CD1c-positive myeloid dendritic cell (primary cell): ENCODE data around the gene PHF24.
"Not testable (repeated sequence)": the region's sequence is repeated elsewhere in the genome, so short reads cannot be mapped to it uniquely, and the experiment has no call there.

ENCODE experiments used
- DNase-seq: peaks from one replicate; pipeline ENCODE4 v3.0.0-alpha.2; 2016; ENCODE audit errors: extremely low spot score

PHF24 gene

DNA sequence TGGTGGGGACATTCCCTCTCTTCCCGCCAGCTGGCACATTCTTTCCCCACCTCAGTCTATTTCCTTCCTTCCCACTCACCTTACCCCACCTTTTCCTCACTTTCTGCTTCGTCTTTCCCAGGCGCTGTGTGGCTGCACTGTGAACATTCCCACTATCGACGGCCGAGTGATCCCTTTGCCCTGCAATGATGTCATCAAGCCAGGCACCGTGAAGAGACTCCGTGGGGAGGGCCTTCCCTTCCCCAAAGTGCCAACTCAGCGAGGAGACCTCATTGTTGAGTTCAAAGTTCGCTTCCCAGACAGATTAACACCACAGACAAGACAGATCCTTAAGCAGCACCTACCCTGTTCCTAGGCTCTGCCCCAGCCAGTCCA, 38.8 kb downstream of the PHF24 start:
- DNase-seq, result no peak

DNA sequence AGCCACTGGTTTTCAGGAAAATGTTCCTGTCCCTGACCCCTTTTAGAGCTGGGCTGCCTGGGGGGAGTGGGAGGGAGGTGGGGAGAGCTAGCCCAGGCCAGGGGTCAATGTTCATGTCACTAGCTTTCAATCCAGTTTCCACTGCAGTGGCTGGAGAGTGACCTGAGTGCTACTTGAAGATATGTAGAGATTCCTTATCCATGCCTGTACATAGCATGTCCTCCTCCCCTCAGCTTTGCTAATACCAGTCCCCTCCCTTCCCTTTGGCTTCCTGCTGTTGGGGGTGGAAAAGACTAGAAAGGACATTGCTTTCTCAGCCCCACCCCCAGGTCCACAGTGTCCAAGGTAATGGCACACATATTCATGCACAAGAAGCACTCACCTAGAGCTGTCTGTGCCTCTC, 39.3 kb downstream of the PHF24 start:
- DNase-seq, result no peak

DNA sequence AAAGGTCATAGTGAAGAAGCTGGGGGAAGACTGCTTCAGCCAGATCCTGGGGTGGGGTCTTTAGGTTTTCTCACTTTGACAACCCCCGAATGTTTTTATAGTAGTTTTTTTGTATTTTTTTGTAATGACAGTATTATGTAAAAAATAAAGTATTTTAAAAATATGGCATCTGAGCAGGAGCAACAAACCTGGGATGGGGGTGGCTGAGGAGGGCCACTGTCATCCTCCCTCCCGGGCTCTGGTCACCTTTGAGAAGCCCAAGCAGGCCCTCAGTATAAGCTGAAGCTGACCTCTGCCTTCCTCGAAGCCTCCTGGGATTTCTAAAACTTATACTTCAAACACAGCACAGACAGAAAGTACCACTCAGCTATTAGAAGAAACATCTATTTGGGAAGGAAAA, 40.2 kb downstream of the PHF24 start:
- DNase-seq, result no peak

DNA sequence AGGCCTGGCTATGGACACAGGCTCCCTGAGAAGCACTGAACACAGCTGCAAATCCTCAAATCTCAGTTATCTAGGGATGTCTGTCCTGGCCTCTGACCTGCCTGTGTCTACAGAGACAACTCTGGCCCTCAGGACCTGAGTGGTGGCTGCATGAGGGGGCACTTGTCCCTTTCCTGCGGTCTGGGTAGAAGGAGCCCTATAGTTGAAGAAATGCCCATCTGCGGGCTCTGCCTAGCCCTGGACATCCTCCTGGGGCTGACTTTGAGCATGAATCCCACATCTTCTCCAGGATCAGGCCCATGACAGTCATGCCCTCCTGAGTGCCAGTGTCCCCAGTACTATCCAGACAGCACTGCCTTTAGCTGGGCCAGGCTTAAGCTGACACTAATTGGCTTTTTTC, 41.5 kb downstream of the PHF24 start:
- DNase-seq, result no peak

DNA sequence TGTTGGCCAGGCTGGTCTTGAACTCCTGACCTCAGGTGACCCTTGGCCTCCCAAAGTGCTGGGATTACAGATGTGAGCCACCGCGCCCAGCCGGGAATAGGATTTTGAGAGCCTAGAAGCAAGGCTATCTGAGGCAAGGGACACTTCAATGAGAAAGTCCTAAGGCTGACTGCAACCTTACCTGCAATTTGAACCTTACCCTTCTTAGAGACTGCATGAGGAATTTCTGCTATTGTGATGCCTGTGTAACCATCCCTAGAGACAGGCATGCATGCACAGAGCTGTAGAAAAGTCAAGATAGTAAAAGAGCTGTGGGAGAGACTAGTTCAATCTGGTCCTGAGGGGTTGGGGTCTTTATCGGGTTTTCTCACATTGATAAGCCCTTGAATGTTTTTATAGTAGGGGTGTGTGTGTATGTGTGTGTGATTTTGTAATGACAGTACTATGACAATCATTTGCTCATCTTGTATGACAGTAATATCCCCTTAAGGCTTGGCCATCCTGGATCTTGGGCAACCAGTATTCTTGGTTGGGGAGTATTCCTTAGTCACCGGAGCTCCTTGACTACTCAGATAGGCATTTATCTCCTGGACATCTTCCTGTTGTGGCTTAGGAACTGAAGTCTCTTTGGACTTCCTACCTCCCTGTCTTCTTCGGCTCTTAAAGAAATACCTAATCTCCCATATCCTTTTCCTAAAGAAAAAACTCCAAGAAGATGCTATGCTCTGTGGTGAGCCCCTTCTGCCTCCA, 42.6 kb downstream of the PHF24 start:
- no peak for DNase-seq

DNA sequence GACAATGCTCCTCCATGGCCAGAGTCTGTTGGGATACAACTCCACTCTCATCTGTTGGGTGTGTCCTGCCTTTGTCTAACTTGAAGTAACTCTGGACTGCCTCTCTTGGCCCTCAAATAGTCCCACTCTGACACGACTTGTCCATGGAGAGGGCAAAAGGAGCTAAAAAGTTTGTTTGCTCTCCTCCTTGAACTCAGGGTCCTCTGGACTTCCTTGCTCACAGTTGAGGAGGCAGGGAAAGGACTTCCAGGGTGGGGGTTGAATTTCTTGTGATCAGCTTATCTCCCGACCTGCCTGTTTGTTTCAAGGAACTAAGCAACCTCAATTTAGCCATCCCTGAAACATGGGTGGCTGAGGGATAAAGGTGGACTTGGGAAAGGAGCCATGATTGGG, 43.2 kb downstream of the PHF24 start:
- DNase-seq, result no peak

DNA sequence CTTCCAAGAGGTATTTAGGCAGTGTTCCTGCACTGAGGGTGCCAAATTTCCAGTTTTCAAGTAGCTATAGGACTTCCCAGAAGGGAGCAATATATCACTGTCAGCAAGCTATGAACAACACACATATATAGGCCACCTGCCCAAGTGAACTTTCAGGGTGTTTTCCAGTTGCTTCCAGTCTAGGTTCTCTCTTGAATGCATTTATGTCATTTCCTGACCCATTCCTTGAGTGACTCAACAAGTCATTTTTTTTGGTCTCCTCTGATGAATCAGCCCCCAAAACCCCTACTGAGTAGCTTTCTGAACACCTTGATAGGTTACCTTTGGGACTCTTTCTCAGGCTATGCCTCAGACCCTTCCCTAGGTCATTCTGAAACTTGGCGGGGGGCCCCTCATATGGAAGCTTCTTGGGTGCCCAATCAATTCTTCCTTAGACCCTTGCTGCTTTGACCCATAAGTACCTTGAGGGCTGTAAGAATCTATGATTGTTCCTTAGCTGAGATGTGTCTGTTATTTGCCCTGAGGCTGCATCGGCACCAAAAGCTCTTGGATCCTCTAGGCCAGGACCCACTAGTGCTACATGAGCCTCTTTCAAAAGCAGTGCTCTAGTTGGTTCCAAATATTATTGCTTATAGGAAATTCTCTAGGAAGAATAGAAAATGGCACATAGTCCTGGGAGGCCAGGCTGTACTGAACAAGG, 43.9 kb downstream of the PHF24 start:
- no peak for DNase-seq

DNA sequence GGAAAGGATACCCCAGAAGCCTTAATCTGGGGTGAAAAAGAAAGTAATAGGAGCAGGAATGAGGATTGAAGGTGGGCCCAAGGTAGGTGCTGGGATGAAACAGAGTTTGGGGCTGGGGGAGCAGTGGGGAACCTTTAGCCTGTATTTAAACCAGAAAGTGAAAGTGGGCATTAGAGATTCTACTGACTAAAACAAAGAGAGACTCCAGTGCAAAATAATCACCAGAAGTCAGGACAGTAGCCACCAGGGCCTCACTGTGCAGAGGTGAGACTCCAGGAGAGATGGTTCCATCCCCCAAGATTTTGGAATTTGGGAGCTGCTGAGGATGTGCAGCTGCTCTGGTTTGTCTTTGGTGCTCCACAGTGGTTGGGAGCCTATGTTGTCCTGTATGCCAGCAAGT, 44.5 kb downstream of the PHF24 start:
- no peak for DNase-seq

DNA sequence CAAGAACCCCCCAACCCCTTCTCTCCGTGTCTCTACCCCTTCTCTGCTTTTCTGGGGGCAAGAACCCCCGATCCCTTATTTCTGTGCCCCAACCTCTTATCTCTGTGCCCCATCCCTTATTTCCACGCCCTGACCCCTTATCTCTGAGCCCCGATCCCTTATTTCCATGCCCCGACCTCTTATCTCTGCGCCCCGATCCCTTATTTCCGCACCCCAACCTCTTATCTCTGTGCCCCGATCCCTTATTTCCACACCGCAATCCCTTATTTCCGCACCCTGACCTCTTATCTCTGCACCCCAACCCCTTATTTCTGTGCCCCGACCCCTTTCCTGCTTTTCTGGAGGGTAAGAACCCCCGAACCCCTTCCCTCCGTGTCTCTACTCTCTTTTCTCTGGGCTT, 46.2 kb downstream of the PHF24 start:
- not testable (repeated sequence) for DNase-seq

DNA sequence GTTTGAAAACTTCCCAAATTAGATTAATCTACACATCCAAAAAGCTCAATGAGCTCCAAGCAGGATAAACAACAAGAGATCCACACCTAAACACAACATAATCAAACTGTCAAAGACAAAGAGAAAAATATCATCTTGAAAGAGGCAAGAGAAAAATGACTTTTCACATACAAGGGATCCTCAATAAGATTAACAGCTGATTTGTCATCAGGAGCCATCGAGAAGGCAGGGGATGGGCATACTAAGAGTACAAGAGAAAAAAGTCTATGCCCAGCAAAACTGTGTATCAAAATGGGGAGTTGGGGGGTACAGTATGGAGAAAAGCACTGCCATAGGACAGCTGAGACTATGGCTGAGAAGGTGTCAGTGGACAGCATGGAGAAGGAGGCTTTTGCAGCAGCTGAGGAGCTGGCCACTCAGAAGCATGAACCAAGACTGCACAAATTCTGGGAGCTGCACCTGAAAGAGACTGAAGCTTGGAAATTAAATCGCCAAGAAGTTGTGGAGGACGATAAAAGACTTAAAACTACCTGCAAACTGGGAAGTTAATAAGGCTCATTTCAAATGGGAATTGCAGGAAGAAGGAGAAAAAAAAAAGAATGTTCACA, 52.4 kb downstream of the PHF24 start:
- DNase-seq, result no peak

DNA sequence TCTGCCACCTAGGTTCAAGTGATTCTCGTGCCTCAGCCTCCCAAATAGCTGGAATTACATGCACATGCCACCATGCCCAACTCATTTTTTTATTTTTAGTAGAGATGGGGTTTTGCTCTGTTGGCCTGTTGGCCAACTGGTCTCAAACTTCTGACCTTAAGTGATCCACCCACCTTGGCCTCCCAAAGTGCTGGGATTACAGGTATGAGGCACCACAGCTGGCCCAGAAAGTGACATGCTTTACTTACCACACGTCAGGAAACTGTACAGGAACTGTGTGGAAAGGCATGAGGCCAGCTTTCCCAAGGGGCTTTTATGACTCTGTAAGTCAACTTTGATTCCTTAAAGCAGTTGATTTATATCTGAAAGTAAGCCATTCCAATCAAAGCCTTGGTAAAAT, 56.4 kb downstream of the PHF24 start:
- DNase-seq, result no peak

DNA sequence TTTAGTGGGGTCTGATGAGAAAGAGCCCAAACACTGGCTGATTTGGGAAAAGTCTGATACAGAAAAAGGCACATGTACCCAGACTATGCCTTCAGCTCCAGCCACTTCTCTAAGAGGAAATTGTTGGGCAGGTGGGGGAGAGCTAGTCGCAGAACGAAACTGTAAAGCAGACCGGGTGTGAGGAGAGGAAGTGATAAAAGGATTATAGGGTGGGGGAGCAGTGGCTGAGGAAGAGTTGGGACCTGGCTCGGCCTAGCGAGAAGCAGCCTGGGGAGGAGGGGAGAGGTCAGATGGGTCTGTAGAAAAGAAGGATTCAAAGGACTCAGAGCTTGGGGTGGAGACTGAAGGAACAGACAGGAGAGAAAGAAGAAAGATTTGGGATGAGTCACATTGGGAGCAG, 65.4 kb downstream of the PHF24 start:
- DNase-seq, result not testable (repeated sequence)

DNA sequence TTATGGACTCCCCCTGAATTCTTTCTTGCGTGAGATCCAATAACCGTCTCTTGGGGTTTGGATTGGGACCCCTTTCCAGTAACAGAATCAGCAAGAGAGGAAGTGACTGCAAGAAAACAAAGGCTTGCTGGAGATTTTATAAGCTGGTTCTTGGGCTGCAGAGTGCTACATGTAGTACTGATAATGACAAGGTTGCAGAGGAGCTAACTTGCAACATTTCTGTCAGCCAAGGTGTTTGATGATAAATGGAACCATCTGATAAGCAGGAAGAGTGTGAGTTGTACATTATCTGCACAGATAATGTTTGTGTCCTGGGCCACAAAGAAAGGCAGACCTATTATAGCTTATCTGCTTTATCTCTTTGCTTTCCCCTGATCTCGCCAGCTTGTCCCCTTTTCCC, 68.6 kb downstream of the PHF24 start:
- no peak for DNase-seq

DNA sequence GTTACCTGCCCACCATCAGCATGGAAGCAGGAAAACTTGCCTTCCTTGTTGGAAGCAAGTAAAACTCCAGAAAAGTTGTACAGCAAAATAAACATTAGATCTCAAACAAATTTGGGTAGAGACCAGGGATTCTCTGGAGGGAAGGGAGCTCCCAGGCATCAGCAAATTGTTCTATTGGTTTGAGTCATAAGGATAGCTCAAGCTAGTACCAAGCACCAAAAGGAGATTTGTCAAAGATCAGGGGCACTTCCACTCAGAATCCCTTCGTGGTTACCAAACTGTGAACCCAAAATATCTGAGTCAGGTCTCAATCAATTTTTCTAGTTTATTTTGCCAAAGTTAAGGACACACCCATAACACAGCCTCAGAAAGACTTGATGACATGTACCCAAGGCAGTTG, 69.3 kb downstream of the PHF24 start:
- no peak for DNase-seq

DNA sequence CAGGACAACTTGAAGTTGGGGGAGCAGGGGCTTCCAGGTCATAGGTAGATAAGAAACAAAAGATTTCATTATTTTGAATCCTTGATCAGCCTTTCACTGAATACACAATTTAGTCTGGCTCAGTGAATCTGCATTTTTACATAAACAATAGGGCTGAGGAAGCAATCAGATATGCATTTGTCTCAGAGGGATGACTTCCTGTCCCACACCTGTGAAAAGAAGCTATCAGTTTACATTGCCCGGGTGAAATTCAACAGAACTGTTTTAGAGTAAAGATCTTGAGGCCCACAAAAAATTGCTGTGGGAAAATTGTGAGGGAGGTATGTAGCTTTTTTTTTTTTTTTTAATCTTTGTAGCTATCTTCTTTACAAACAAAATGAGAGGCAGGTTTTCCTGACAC, 69.8 kb downstream of the PHF24 start:
- DNase-seq, result no peak

DNA sequence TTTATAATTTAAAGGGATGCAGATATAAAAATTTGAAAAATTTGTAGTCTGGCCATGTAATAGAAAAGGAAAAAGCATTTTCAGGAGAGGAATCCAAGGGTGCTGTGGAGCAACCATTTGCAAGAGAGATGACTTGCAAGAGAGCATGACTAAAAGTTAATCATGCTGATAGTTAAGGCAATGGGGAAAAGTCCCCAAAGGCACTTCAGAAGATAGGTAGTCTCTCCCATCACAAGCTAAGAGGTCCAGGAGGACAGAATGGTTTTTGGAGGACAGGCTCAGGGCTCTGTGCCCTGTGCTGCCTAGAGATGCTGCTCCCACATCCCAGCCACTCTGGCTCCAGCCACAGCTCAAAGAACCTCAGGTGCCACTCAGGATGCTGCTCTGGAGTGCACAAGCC, 70.3 kb downstream of the PHF24 start:
- DNase-seq, result no peak

DNA sequence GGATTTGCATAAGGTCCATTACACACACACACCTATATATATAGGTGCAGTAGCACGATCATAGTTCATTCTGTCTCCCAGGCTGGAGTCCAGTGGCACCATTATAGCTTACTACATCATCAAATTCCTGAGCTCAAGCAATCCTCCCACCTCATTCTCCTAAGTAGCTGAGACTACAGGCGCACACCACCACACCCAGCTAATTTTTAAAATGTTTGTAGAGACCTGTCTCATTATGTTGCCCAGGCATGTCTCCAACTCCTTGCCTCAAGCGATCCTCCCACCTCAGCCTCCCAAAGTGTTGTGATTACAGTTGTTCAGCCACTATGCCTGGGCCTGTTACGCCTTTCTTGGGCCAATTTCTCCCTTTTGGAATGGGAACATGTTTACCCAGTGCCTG, 71.2 kb downstream of the PHF24 start:
- no peak for DNase-seq

DNA sequence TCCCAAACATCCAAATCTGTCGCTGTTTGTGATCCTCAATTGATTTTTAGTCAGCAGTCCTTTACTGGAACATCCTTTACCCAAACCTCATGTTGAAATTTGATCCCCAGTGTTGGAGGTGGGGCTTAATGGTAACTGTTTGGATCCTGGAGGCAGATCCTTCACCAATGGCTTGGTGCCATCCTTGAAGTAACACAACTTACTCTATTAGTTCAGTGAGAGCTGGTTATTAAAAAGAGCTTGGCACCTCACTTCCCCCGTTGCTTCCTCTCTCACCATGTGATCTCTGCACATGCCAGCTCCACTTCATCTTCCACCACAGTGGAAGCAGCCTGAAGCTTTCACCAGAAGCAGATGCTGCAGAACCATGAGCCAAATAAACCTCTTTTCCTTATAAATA, 71.8 kb downstream of the PHF24 start:
- no peak for DNase-seq
